Neuronal stem cell (in vitro differentiated cells): ENCODE data around the gene DLG2.

Experiments
- DNase-seq: peaks from one replicate; pipeline ENCODE4 v3.0.0-alpha.2; 2013; ENCODE audit warnings: low spot score
- H2AFZ ChIP-seq: one replicate; pipeline ENCODE4 v1.6.1; 2013; ENCODE audit warnings: mild to moderate bottlenecking, low read length, inconsistent platforms
- H2AK5ac ChIP-seq: 2 replicates; pipeline ENCODE4 v1.6.1; 2013; ENCODE audit warnings: low read depth, mild to moderate bottlenecking, inconsistent platforms, low read length, moderate library complexity, mixed read lengths
- H2BK120ac ChIP-seq: 2 replicates; pipeline ENCODE4 v1.6.1; 2013; ENCODE audit warnings: low read depth, mild to moderate bottlenecking, inconsistent platforms, low read length, moderate library complexity, mixed read lengths
- H2BK12ac ChIP-seq: one replicate; pipeline ENCODE4 v1.6.1; 2013; ENCODE audit warnings: low read length, inconsistent platforms
- H2BK15ac ChIP-seq: 2 replicates; pipeline ENCODE4 v1.6.1; 2013; ENCODE audit warnings: mild to moderate bottlenecking, low read length, inconsistent platforms, mixed read lengths
- H2BK5ac ChIP-seq: one replicate; pipeline ENCODE4 v1.6.1; 2013; ENCODE audit warnings: inconsistent platforms, mild to moderate bottlenecking, low read length, moderate library complexity
- H3K14ac ChIP-seq: one replicate; pipeline ENCODE4 v1.6.1; 2013; ENCODE audit warnings: low read length, inconsistent platforms
- H3K18ac ChIP-seq: 2 replicates; pipeline ENCODE4 v1.6.1; 2013; ENCODE audit warnings: low read length, inconsistent platforms
- H3K23ac ChIP-seq: 2 replicates; pipeline ENCODE4 v1.6.1; 2013; ENCODE audit warnings: low read depth, mild to moderate bottlenecking, mixed read lengths, low read length, inconsistent platforms; ENCODE audit not compliant: poor library complexity
- H3K27ac ChIP-seq: replicated peaks from 3 replicates; pipeline ENCODE4 v1.5.1; 2013; ENCODE audit warnings: low read length, inconsistent platforms
- H3K27me3 ChIP-seq, 3 experiments: 2 replicates each; pipeline ENCODE4 v1.6.1; 2013; ENCODE audit warnings: low read length in 3 of 3, mild to moderate bottlenecking in 2 of 3, inconsistent platforms in 1 of 3, low read depth in 1 of 3, mixed read lengths in 1 of 3, moderate library complexity in 1 of 3; ENCODE audit not compliant: control insufficient read depth in 3 of 3, insufficient read depth in 3 of 3
- H3K36me3 ChIP-seq, 2 donors: replicated peaks in 1 of 2; 2 replicates each; pipeline ENCODE4 v1.6.1; 2013; ENCODE audit warnings: low read length in 2 of 2; ENCODE audit not compliant: control insufficient read depth in 2 of 2, insufficient read depth in 2 of 2
- H3K4ac ChIP-seq: 2 replicates; pipeline ENCODE4 v1.6.1; 2013; ENCODE audit warnings: inconsistent platforms, mild to moderate bottlenecking, low read length, moderate library complexity
- H3K4me1 ChIP-seq, 2 donors: 1 replicate in 1 of 2; 2 replicates in 1 of 2; pipeline ENCODE4 v1.6.1; 2013; ENCODE audit warnings: low read length in 2 of 2, low read depth in 1 of 2; ENCODE audit not compliant: control insufficient read depth in 2 of 2, insufficient read depth in 1 of 2
- H3K4me2 ChIP-seq: one replicate; pipeline ENCODE4 v1.6.1; 2013; ENCODE audit warnings: mild to moderate bottlenecking, low read length, inconsistent platforms; ENCODE audit not compliant: insufficient read depth, poor library complexity, severe bottlenecking
- H3K4me3 ChIP-seq, 2 donors: 2 replicates each; pipeline ENCODE4 v1.5.1; 2013; ENCODE audit warnings: low read length in 2 of 2, mild to moderate bottlenecking in 2 of 2, inconsistent platforms in 1 of 2, moderate library complexity in 1 of 2
- H3K79me1 ChIP-seq: one replicate; pipeline ENCODE4 v1.6.1; 2013; ENCODE audit warnings: low read depth, mild to moderate bottlenecking, inconsistent platforms, low read length, moderate library complexity
- H3K9ac ChIP-seq: one replicate; pipeline ENCODE4 v1.6.1; 2013; ENCODE audit warnings: mild to moderate bottlenecking, low read depth, low read length, inconsistent platforms; ENCODE audit not compliant: poor library complexity
- H3K9me3 ChIP-seq, 2 donors: replicated peaks in 1 of 2; 2 replicates each; pipeline versions ENCODE3 to v1.6.1; 2013; ENCODE audit warnings: low read length in 2 of 2, mild to moderate bottlenecking in 2 of 2, inconsistent platforms in 1 of 2, low read depth in 1 of 2, mixed read lengths in 1 of 2, moderate library complexity in 1 of 2; ENCODE audit not compliant: control insufficient read depth in 2 of 2, insufficient read depth in 1 of 2
- H4K8ac ChIP-seq: one replicate; pipeline ENCODE4 v1.6.1; 2013; ENCODE audit warnings: low read depth, mild to moderate bottlenecking, inconsistent platforms, low read length, moderate library complexity
- H4K91ac ChIP-seq: one replicate; pipeline ENCODE4 v1.6.1; 2013; ENCODE audit warnings: low read length, low read depth, mild to moderate bottlenecking, inconsistent platforms; ENCODE audit not compliant: poor library complexity
- whole genome bisulfite sequencing, 2 donors: extraction: QIAGEN DNeasy Blood & Tissue Kit; methylation state at CpG; one replicate each; pipeline ENCODE4 v1.1.7; 2013; ENCODE audit warnings: missing lambda C conversion rate in 2 of 2, mixed read lengths in 1 of 2; ENCODE audit not compliant: insufficient read length in 2 of 2, insufficient replicate concordance in 1 of 2; ENCODE audit errors: extremely low coverage in 2 of 2; 5-methylcytosine and 5-hydroxymethylcytosine counted together

The DLG2 gene

DNA sequence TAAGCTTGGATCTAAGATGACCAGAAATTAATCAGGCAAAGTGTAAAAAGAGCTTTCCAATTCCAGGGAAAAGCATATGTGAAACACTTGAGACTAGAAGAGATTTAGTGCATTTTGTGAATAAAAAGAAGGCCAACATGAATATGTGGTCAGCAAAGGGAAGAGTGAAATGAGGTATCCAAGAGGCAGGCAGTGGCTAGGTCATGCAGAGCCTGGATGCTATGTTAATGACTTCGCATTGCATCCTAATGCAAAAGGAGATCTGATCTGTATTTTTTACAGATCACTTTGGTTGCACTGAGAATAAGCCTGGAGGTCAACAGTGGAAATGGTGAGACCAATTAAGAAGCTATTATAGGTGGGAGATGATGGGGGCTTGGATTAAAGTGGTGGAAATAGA is 1699.7 kb downstream of the DLG2 start:
- Histone ChIP-seq H3K4me3 (no peak overlapping the region), H2AFZ (no peak overlapping the region), H2BK15ac (no peak overlapping the region), H3K4me1 (no peaks in the 10 kb centered on the region), H3K79me1 (no peaks in the 10 kb centered on the region), H3K27ac (no peak overlapping the region), H2BK5ac (no peak overlapping the region), H3K18ac (no peak overlapping the region), H3K4me2 (no peak overlapping the region), H2BK12ac (no peak overlapping the region), H3K9ac (no peak overlapping the region), H3K9me3 (no peaks in the 10 kb centered on the region), H3K27me3 (no peaks in the 10 kb centered on the region), H3K36me3 (no peaks in the 10 kb centered on the region), H3K23ac (no peak overlapping the region), H3K4ac (no peak overlapping the region), H2BK120ac (no peak overlapping the region), H4K91ac (no peak overlapping the region), H2AK5ac (no peak overlapping the region), H3K14ac (no peak overlapping the region), H4K8ac (no peak overlapping the region)
- WGBS, 2 donors, result no CpG with 5 or more reads among the region's 1 CpG
- DNase-seq, result no peak

DNA sequence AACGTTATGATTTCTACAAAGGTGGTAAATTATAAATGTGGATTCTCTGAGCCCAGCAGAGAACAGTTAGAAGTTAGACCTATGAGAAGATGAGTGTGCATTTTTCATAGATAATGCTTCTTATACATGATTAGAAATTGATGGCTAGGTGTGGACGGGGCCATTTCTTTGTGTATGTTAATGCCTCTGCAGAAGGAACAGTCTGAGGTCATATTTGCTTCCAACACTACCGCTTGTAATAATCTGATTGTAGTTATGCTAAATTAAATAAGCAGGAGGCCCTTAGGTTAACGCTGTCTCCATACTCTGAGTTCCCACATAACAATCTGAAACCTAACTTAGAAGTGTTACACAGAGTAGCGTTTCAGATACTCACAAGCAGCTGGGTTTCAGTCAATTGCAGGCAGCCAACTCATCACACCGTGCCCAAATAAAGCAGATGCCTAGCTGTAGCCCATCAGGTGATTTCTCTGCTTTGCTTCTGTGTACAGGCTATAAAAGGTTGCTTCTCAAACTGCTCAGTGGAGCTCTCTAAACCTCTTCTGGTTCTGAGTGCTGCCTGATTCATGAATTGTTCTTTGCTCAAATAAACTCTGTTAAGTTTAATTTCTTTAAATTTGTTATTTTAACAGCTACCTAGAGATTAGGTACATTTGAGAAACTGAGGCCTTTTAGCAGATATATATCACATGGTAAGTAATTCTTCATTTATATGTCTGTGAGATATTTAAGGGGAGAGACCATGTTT is 1702.2 kb downstream of the DLG2 start:
- no peak for DNase-seq
- no peak overlapping the region for H4K91ac ChIP-seq

DNA sequence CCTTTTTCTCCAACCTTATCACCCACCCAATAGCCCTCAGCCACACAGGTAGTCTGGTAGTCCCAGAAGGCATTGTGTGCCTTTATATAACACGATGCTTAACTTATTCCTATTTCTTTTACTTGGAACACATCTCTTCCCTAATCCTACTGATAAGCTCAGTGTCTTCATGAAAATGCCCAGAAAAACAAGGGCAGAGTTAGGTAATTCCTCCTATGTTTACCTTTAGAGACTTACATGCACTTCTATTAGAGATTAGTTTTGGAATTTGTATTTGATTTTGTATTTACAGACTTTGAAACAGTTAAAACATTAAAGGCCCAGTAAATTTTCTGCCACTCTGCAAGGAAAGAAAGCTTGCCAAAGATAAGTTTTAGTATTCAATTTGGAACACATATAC is 1703.2 kb downstream of the DLG2 start:
- Histone ChIP-seq H2AK5ac (no peak overlapping the region), H3K9ac (no peak overlapping the region), H2BK120ac (no peak overlapping the region), H3K4me1 (no peaks in the 10 kb centered on the region), H2BK5ac (no peak overlapping the region), H3K4me2 (no peak overlapping the region), H3K14ac (no peak overlapping the region), H3K4ac (no peak overlapping the region), H4K91ac (no peak overlapping the region), H2AFZ (no peak overlapping the region), H3K23ac (no peak overlapping the region), H3K9me3 (no peaks in the 10 kb centered on the region), H3K27me3 (no peaks in the 10 kb centered on the region), H2BK15ac (no peak overlapping the region), H3K36me3 (no peaks in the 10 kb centered on the region), H2BK12ac (no peak overlapping the region), H3K18ac (no peak overlapping the region), H3K79me1 (no peaks in the 10 kb centered on the region), H3K27ac (no peak overlapping the region), H3K4me3 (no peak overlapping the region), H4K8ac (no peak overlapping the region)
- no CpG with 5 or more reads among the region's 1 CpG for WGBS, 2 donors
- DNase-seq, result no peak

More for the DNA sequence above, 1702.2 kb downstream of the DLG2 start:
- Histone ChIP-seq H3K14ac (no peak overlapping the region), H2BK120ac (no peak overlapping the region), H3K9me3 (no peaks in the 10 kb centered on the region), H2BK12ac (no peak overlapping the region), H3K4me3 (no peak overlapping the region), H4K8ac (no peak overlapping the region), H3K4me1 (no peaks in the 10 kb centered on the region), H3K79me1 (no peaks in the 10 kb centered on the region), H3K23ac (no peak overlapping the region), H3K36me3 (no peaks in the 10 kb centered on the region), H3K27me3 (no peaks in the 10 kb centered on the region), H2AK5ac (no peak overlapping the region), H2AFZ (no peak overlapping the region), H3K27ac (no peak overlapping the region), H2BK15ac (no peak overlapping the region), H3K18ac (no peak overlapping the region), H3K4me2 (no peak overlapping the region), H2BK5ac (no peak overlapping the region), H3K9ac (no peak overlapping the region), H3K4ac (no peak overlapping the region)
- WGBS, 2 donors, result no CpG with 5 or more reads among the region's 6 CpGs

DNA sequence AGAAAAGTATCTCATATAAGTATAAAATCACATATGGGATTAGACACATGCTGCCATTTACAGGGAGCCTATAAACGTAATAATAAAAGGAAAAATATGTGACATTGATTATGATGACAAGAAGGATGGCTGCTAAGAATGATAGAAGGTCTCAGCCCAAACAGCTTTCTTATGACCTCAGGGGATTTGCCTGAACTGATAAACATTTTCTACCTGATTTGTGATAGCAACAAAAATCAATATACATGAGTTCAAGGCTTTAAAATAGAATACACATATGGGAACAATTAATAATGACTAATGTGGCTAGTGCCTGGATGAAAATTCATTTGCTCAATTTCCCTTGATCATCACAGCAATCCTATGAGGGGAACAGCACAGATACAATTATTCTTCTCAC is 1704.2 kb downstream of the DLG2 start:
- Histone ChIP-seq H3K36me3 (no peaks in the 10 kb centered on the region), H3K18ac (no peak overlapping the region)

More for the DNA sequence above, 1704.2 kb downstream of the DLG2 start:
- no peak for DNase-seq
- no peaks in the 10 kb centered on the region for H3K9me3 ChIP-seq
- no peak overlapping the region for H3K4ac ChIP-seq
- H2BK15ac ChIP-seq, result no peak overlapping the region
- H3K4me1 ChIP-seq, result no peaks in the 10 kb centered on the region
- no peak overlapping the region for H3K4me3 ChIP-seq
- no peak overlapping the region for H3K14ac ChIP-seq
- no peak overlapping the region for H2BK12ac ChIP-seq
- H2BK120ac ChIP-seq, result no peak overlapping the region
- no peak overlapping the region for H3K23ac ChIP-seq
- no peaks in the 10 kb centered on the region for H3K27me3 ChIP-seq
- H3K9ac ChIP-seq, result no peak overlapping the region
- no peak overlapping the region for H2BK5ac ChIP-seq
- no peak overlapping the region for H4K91ac ChIP-seq
- H3K4me2 ChIP-seq, result no peak overlapping the region
- no peak overlapping the region for H3K27ac ChIP-seq
- no CpG with 5 or more reads among the region's 1 CpG for WGBS, 2 donors
- no peaks in the 10 kb centered on the region for H3K79me1 ChIP-seq
- no peak overlapping the region for H2AFZ ChIP-seq
- H2AK5ac ChIP-seq, result no peak overlapping the region
- no peak overlapping the region for H4K8ac ChIP-seq
